IMR-90 (cell line): ENCODE results near the gene NKX6-2. TPM values are rescaled to one million over a fixed set of nuclear protein-coding genes. Genes with fewer than 3 reads are reported as not detected.

Experiments used
- ATAC-seq: fragments of 200-7000 bp; cut with Tn5 transposase; 2 replicates; pipeline ENCODE4 v1.9.1; 2020; ENCODE audit warnings: low read depth, mild to moderate bottlenecking, moderate library complexity
- BruUV-seq: library from RNA; stranded (reverse); fragments of 400-500 nt; replicated peaks from 2 replicates; lab custom pipeline; 2021; lab: Mats Ljungman, UMichigan
- CTCF ChIA-PET: fragments of 300-600 bp; formaldehyde crosslinking; extraction: SDS; loops from one replicate; lab custom pipeline; 2021; ENCODE audit warnings: antibody characterized with exemption; lab: Yijun Ruan, JAX
- POLR2A ChIA-PET: fragments of 300-600 bp; sonication (Branson Sonifier 250); formaldehyde crosslinking; loops from one replicate; lab custom pipeline; 2022; ENCODE audit warnings: antibody characterized with exemption; ENCODE audit not compliant: unreplicated experiment; lab: Charles Lee
- DNase-seq: peaks from one replicate; pipeline ENCODE4 v3.0.0; 2013
- H2AFZ ChIP-seq: replicated peaks from 2 replicates; pipeline ENCODE3; 2013; ENCODE audit warnings: low read length, mild to moderate bottlenecking; ENCODE audit not compliant: poor library complexity
- H2AK5ac ChIP-seq: 2 replicates; pipeline ENCODE4 v1.6.1; 2013; ENCODE audit warnings: low read depth, low read length, inconsistent platforms
- H2AK9ac ChIP-seq: replicated peaks from 2 replicates; pipeline ENCODE3; 2013; ENCODE audit warnings: mild to moderate bottlenecking, low read depth, low read length, moderate library complexity; ENCODE audit not compliant: poor library complexity
- H2BK120ac ChIP-seq: 2 replicates; pipeline ENCODE4 v1.6.1; 2013; ENCODE audit warnings: low read depth, low read length, inconsistent platforms
- H2BK15ac ChIP-seq: 3 replicates; pipeline ENCODE4 v1.6.1; 2013; ENCODE audit warnings: low read depth, low read length, inconsistent platforms
- H2BK20ac ChIP-seq: 2 replicates; pipeline ENCODE4 v1.6.1; 2013; ENCODE audit warnings: low read depth, mild to moderate bottlenecking, inconsistent platforms, low read length, moderate library complexity
- H2BK5ac ChIP-seq: 2 replicates; pipeline ENCODE4 v1.6.1; 2013; ENCODE audit warnings: mild to moderate bottlenecking, low read depth, low read length, inconsistent platforms; ENCODE audit not compliant: poor library complexity, severe bottlenecking
- H3K14ac ChIP-seq: replicated peaks from 2 replicates; pipeline ENCODE4 v1.6.1; 2013; ENCODE audit warnings: low read depth, low read length, inconsistent platforms
- H3K18ac ChIP-seq: 2 replicates; pipeline ENCODE4 v1.6.1; 2013; ENCODE audit warnings: low read depth, low read length, control low read depth
- H3K23ac ChIP-seq: 2 replicates; pipeline ENCODE4 v1.6.1; 2013; ENCODE audit warnings: low read depth, low read length, inconsistent platforms
- H3K27ac ChIP-seq: 2 replicates; pipeline ENCODE4 v1.5.1; 2013; ENCODE audit warnings: mild to moderate bottlenecking, control low read depth, low read length; ENCODE audit not compliant: insufficient read depth
- H3K27me3 ChIP-seq: 2 replicates; pipeline ENCODE4 v1.6.1; 2013; ENCODE audit warnings: low read length; ENCODE audit not compliant: control insufficient read depth, insufficient read depth
- H3K36me3 ChIP-seq: 2 replicates; pipeline ENCODE4 v1.6.1; 2013; ENCODE audit warnings: low read length, mixed read lengths; ENCODE audit not compliant: control insufficient read depth, insufficient read depth
- H3K4ac ChIP-seq: 2 replicates; pipeline ENCODE4 v1.6.1; 2013; ENCODE audit warnings: low read depth, low read length, inconsistent platforms
- H3K4me1 ChIP-seq: 2 replicates; pipeline ENCODE4 v1.6.1; 2013; ENCODE audit warnings: low read length, mixed read lengths; ENCODE audit not compliant: control insufficient read depth, insufficient read depth
- H3K4me2 ChIP-seq: 2 replicates; pipeline ENCODE4 v1.6.1; 2013; ENCODE audit warnings: low read depth, mild to moderate bottlenecking, control low read depth, low read length, moderate library complexity
- H3K4me3 ChIP-seq: 2 replicates; pipeline ENCODE4 v1.5.1; 2013; ENCODE audit warnings: low read depth, mild to moderate bottlenecking, control low read depth, low read length, moderate library complexity; ENCODE audit not compliant: insufficient read depth
- H3K56ac ChIP-seq: 2 replicates; pipeline ENCODE4 v1.6.1; 2013; ENCODE audit warnings: low read length, inconsistent platforms; ENCODE audit not compliant: insufficient read depth; ENCODE audit errors: extremely low read depth
- H3K79me1 ChIP-seq, 2 experiments: 2 replicates each; pipeline ENCODE4 v1.6.1; 2013; ENCODE audit warnings: low read length in 2 of 2, inconsistent platforms in 1 of 2, low read depth in 1 of 2
- H3K9ac ChIP-seq: 2 replicates; pipeline ENCODE4 v1.6.1; 2013; ENCODE audit warnings: low read depth, low read length, control low read depth
- H3K9me1 ChIP-seq: 2 replicates; pipeline ENCODE4 v1.6.1; 2013; ENCODE audit warnings: low read length, inconsistent platforms; ENCODE audit not compliant: insufficient read depth
- H3K9me3 ChIP-seq: 2 replicates; pipeline ENCODE4 v1.6.1; 2013; ENCODE audit warnings: low read length; ENCODE audit not compliant: control insufficient read depth, insufficient read depth
- H4K20me1 ChIP-seq: 2 replicates; pipeline ENCODE4 v1.6.1; 2013; ENCODE audit warnings: low read length, inconsistent platforms; ENCODE audit not compliant: insufficient read depth
- H4K5ac ChIP-seq: 2 replicates; pipeline ENCODE4 v1.6.1; 2013; ENCODE audit warnings: mild to moderate bottlenecking, low read depth, low read length, control low read depth
- H4K8ac ChIP-seq, 2 experiments: 2 replicates each; pipeline ENCODE4 v1.6.1; 2013; ENCODE audit warnings: low read depth in 2 of 2, low read length in 2 of 2, control low read depth in 1 of 2, inconsistent platforms in 1 of 2
- H4K91ac ChIP-seq: 2 replicates; pipeline ENCODE4 v1.6.1; 2013; ENCODE audit warnings: low read depth, low read length, inconsistent platforms; ENCODE audit not compliant: insufficient read depth
- BHLHE40 ChIP-seq: fragments of 150-350 bp; IDR thresholded peaks from 2 replicates; pipeline ENCODE4 v1.6.1; 2016; ENCODE audit warnings: mild to moderate bottlenecking, low read depth, low read length
- CEBPB ChIP-seq: IDR thresholded peaks from 2 replicates; pipeline ENCODE4 v1.6.1; 2012; ENCODE audit warnings: low read depth, low read length, improper control_type of control experiment
- CHD1 ChIP-seq: IDR thresholded peaks from 2 replicates; pipeline ENCODE4 v1.6.1; 2012; ENCODE audit warnings: low read depth, low read length, improper control_type of control experiment
- CTCF ChIP-seq: conservative IDR thresholded peaks from 2 replicates; pipeline ENCODE4 v1.5.1; 2012; ENCODE audit warnings: mild to moderate bottlenecking, low read depth, low read length, improper control_type of control experiment
- ELK1 ChIP-seq: fragments of 150-350 bp; IDR thresholded peaks from 2 replicates; pipeline ENCODE4 v1.6.1; 2016; ENCODE audit warnings: low read depth, mild to moderate bottlenecking, low read length, moderate library complexity, borderline replicate concordance
- FOS ChIP-seq: fragments of 150-350 bp; IDR thresholded peaks from 2 replicates; pipeline ENCODE4 v1.6.1; 2016; ENCODE audit warnings: low read depth, low read length
- MAFK ChIP-seq: IDR thresholded peaks from 2 replicates; pipeline ENCODE4 v1.6.1; 2012; ENCODE audit warnings: low read depth, low read length, improper control_type of control experiment
- MAZ ChIP-seq: IDR thresholded peaks from 2 replicates; pipeline ENCODE4 v1.6.1; 2012; ENCODE audit warnings: low read depth, mild to moderate bottlenecking, low read length, improper control_type of control experiment, moderate library complexity, borderline replicate concordance
- MXI1 ChIP-seq: IDR thresholded peaks from 2 replicates; pipeline ENCODE4 v1.6.1; 2012; ENCODE audit warnings: low read depth, mild to moderate bottlenecking, low read length, moderate library complexity, borderline replicate concordance
- NFE2L2 ChIP-seq: fragments of 150-350 bp; IDR thresholded peaks from 2 replicates; pipeline ENCODE4 v1.6.1; 2016; ENCODE audit warnings: low read depth, mild to moderate bottlenecking, low read length
- POLR2A ChIP-seq: IDR thresholded peaks from 2 replicates; pipeline ENCODE4 v1.6.1; 2012; ENCODE audit warnings: mild to moderate bottlenecking, low read depth, low read length
- RAD21 ChIP-seq: IDR thresholded peaks from 2 replicates; pipeline ENCODE4 v1.6.1; 2012; ENCODE audit warnings: low read length, improper control_type of control experiment
- RCOR1 ChIP-seq: IDR thresholded peaks from 2 replicates; pipeline ENCODE4 v1.6.1; 2012; ENCODE audit warnings: mild to moderate bottlenecking, low read length, improper control_type of control experiment; ENCODE audit not compliant: insufficient replicate concordance
- RFX5 ChIP-seq: IDR thresholded peaks from 2 replicates; pipeline ENCODE4 v1.8.0; 2012; ENCODE audit warnings: low read depth, mild to moderate bottlenecking, low read length, moderate library complexity
- SMC3 ChIP-seq: fragments of 150-350 bp; IDR thresholded peaks from 2 replicates; pipeline ENCODE4 v1.6.1; 2016; ENCODE audit warnings: low read depth, mild to moderate bottlenecking, antibody characterized with exemption, low read length, moderate library complexity
- USF2 ChIP-seq: fragments of 150-350 bp; IDR thresholded peaks from 2 replicates; pipeline ENCODE4 v1.6.1; 2017; ENCODE audit warnings: mild to moderate bottlenecking, antibody characterized with exemption, low read length, low read depth
- WGBS, 2 experiments: methylation state at CpG; one replicate each; pipeline versions ENCODE4 v1.1.5 to v1.1.7; 2013; ENCODE audit warnings: missing lambda C conversion rate in 2 of 2; ENCODE audit not compliant: insufficient read length in 1 of 2; ENCODE audit errors: extremely low coverage in 2 of 2; 5-methylcytosine and 5-hydroxymethylcytosine counted together
- dilution Hi-C: fragments of 300-500 bp; cut with HindIII; formaldehyde crosslinking; loops from one replicate; pipeline ENCODE4 v1.14.3; 2018; ENCODE audit warnings: low sequenced_read_pairs; ENCODE audit not compliant: unreplicated experiment
- in situ Hi-C: fragments of 300-500 bp; cut with MboI; formaldehyde crosslinking; loops from 3 replicates; pipeline ENCODE4 v1.14.3; 2019; ENCODE audit warnings: low sequenced_read_pairs, inconsistent platforms, mixed read lengths
- intact Hi-C: fragments of 100-400 bp; cut with micrococcal nuclease; formaldehyde crosslinking; loops from 2 replicates; pipeline ENCODE4 v1.10.0; 2022
- polyA plus RNA-seq, 3 experiments: library from polyadenylated mRNA; depleted of rRNA; stranded (reverse); fragments of >200 nt; gene quantifications; 2 replicates each; pipeline ENCODE4 v1.2.3, GENCODE V29; 2012; ENCODE audit warnings: low replicate concordance in 1 of 3
- total RNA-seq: library from RNA; depleted of rRNA; stranded (reverse); fragments of >200 nt; gene quantifications from 2 replicates; pipeline ENCODE4 v1.2.3, GENCODE V29; 2012

NKX6-2 gene
- total and polyA plus RNA-seq, 2 of the 4 experiments (the other 2 are of a cell fraction), result not detected

- Histone ChIP-seq H4K20me1 (no peaks in the 10 kb centered on the region), H3K36me3 (no peaks in the 10 kb centered on the region), H4K5ac (no peak overlapping the region), H4K91ac (no peak overlapping the region), H2BK5ac (no peak overlapping the region), H2BK15ac (no peak overlapping the region), H3K56ac (no peak overlapping the region), H2AK9ac (no peak overlapping the region), H3K4ac (no peak overlapping the region), H3K18ac (no peak overlapping the region), H3K4me3 (no peak overlapping the region), H2BK20ac (no peak overlapping the region), H3K9me1 (no peaks in the 10 kb centered on the region), H2AFZ (no peak overlapping the region), H3K27me3 (peaks cover 9% of the 10 kb centered on the region), H3K9me3 (peaks cover 4% of the 10 kb centered on the region; the same call in 1 of the 2 replicates), H3K14ac (no peak overlapping the region), H3K4me2 (no peak overlapping the region), H2AK5ac (no peak overlapping the region), H3K23ac (no peak overlapping the region), H3K27ac (no peak overlapping the region), H3K79me1 (no peaks in the 10 kb centered on the region), H3K9ac (no peak overlapping the region), H3K4me1 (no peaks in the 10 kb centered on the region), H2BK120ac (no peak overlapping the region), H4K8ac (no peak overlapping the region)
- intact Hi-C loops (no loop called here), dilution Hi-C loops (no loop called here), in situ Hi-C loops (no loop called here)
- BruUV-seq, result no TSS peak
- DNase-seq, result no peak
- ChIA-PET CTCF (no interaction called here), POLR2A (no interaction called here)
- WGBS, 2 experiments, result 75% methylated on average over 9 of the region's 13 CpGs; no CpG with 5 or more reads in 1 of the 2 experiments
- TF ChIP-seq SMC3 (no peak), ELK1 (no peak), NFE2L2 (no peak), CHD1 (no peak), MXI1 (no peak), CEBPB (no peak), RFX5 (no peak), POLR2A (no peak), MAZ (no peak), FOS (no peak), BHLHE40 (no peak), RCOR1 (no peak), CTCF (no peak), RAD21 (no peak), USF2 (no peak), MAFK (no peak)
- no peak for ATAC-seq
These were observed 41.5 kb upstream of the NKX6-2 start for GRCh38 chr10:132827423-132827789.
